Measurements from ENCODE around the gene TAMALIN.

DNA sequence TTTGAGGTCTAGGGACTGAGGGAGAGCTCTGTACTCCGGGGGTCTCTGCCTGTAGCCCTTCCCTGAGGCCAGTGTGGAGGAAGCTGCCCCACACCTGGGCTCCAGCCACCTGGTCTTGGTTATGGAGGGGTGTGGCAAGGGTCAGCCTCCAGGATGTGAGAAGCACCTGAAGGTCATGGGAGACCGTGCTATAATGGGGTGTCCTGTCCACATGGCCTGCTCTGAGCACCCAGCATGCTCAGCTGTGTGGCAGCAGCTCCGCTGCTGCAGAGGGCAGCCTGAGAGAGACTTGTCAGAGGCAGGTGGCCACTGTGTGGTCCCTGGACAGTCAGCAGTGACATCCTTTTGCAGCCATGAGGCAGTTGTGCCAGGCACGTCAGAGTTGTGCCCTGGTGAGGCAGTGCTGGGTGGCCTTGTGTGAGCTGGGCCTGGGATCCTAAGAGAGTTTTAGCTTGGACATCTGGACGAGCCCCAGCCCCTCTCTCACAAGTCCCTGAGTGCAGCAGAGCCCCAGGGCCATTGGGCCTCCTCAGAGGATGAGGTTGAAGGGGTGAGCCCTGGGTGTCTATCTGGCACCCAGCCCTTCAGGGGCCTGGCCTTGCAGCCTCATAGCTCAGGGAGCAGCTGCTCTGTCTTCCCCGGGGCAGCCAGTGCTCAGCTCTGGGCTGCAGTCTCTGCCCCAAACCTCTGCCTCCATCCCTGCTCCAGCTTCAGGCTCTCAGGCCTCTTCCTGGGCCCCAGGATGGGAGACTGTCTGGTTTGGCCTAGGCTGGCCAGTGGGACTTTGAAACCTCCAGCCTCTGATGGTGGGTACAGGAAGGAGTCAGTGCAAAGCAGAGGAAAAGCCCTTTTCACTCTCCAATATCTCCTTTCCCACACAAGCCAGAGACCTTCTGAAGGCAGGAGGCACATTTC lies 55.7 kb downstream of the TAMALIN start:
- TF ChIP-seq, protein P1, sequence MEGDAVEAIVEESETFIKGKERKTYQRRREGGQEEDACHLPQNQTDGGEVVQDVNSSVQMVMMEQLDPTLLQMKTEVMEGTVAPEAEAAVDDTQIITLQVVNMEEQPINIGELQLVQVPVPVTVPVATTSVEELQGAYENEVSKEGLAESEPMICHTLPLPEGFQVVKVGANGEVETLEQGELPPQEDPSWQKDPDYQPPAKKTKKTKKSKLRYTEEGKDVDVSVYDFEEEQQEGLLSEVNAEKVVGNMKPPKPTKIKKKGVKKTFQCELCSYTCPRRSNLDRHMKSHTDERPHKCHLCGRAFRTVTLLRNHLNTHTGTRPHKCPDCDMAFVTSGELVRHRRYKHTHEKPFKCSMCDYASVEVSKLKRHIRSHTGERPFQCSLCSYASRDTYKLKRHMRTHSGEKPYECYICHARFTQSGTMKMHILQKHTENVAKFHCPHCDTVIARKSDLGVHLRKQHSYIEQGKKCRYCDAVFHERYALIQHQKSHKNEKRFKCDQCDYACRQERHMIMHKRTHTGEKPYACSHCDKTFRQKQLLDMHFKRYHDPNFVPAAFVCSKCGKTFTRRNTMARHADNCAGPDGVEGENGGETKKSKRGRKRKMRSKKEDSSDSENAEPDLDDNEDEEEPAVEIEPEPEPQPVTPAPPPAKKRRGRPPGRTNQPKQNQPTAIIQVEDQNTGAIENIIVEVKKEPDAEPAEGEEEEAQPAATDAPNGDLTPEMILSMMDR (IDR thresholded peaks at IDR 0.05; ENCODE audit: poor library complexity): no peak
- TF ChIP-seq EZH2 (IDR thresholded peaks at IDR 0.05; ENCODE audit: borderline replicate concordance) (no peak), EZH2phosphoT487 (IDR thresholded peaks at IDR 0.05; ENCODE audit: low read depth, severe bottlenecking, unreplicated experiment) (no peak)
